HFF-Myc (cell line): Measurements from ENCODE around the gene SHISAL1.

ENCODE experiments used
- DNase-seq: peaks from one replicate; pipeline ENCODE4 v3.0.0-alpha.2; 2011; ENCODE audit warnings: low read depth; ENCODE audit errors: extremely low read depth
- H3K4me3 ChIP-seq: replicated peaks from 2 replicates; pipeline ENCODE4 v1.5.1; 2011; ENCODE audit warnings: low read depth, mild to moderate bottlenecking, control low read depth, low read length
- TF ChIP-seq, protein P1 (sequence below): IDR thresholded peaks from 2 replicates; pipeline ENCODE4 v1.5.1; 2012; ENCODE audit warnings: mild to moderate bottlenecking, low read depth, low read length, control low read depth; ENCODE audit errors: missing control alignments

The SHISAL1 gene

DNA sequence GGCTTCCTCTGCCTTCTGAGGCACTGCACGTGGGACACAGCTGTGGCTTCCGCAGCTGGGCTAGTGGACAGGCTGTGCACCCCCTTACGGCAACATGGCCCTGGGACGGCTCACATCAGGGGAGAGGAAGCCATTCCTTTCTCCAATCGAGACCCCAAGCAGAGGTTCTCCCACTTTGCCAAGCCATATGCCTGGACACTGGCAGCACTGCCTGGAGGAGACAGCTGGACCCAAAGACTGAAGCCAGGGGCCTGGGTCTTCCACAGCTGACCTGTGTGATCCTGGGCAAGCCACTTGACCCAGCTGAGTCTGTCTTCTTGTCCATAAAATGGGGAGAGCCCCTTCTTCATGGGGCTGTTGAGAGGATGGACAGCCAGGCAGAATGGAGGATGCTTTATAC lies 65.4 kb downstream of the SHISAL1 start:
- no peak overlapping the region for H3K4me3 ChIP-seq
- no peak for DNase-seq
- TF ChIP-seq, protein P1, sequence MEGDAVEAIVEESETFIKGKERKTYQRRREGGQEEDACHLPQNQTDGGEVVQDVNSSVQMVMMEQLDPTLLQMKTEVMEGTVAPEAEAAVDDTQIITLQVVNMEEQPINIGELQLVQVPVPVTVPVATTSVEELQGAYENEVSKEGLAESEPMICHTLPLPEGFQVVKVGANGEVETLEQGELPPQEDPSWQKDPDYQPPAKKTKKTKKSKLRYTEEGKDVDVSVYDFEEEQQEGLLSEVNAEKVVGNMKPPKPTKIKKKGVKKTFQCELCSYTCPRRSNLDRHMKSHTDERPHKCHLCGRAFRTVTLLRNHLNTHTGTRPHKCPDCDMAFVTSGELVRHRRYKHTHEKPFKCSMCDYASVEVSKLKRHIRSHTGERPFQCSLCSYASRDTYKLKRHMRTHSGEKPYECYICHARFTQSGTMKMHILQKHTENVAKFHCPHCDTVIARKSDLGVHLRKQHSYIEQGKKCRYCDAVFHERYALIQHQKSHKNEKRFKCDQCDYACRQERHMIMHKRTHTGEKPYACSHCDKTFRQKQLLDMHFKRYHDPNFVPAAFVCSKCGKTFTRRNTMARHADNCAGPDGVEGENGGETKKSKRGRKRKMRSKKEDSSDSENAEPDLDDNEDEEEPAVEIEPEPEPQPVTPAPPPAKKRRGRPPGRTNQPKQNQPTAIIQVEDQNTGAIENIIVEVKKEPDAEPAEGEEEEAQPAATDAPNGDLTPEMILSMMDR, result no peak

DNA sequence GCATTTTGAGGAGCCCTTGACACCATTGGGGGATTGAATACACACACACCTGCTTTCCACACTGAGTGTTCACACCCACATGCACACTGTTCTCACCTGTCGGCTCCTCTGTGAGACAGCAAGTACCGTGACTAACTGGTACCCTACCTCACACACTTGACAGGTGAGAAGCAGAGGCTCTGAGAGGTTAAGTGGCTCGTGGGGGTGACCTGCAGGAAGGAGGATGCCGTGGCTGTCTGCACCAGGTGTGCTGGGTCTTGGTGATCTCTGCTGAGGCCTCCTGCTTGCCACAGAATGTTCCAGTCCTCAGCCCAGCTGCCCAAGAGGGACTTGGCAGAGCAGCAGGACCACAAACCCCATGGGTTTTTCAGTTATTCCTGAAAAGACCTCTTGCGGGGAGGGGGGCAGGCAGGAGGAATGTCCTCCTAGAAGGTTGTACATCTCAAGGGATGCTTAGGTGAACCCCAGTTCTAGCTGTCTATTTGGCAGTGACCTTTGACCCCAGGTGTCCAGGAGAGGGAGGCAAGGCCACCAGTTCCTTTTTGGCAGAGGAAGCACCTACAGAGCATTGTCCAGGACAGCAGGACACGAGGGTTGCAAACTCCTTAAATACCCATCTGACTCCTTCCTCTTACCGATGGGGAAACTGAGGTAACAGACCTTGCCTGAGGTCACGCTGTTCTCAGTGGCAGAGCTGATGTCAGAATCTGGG lies 66.0 kb downstream of the SHISAL1 start:
- H3K4me3 ChIP-seq, result no peak overlapping the region
- no peak for DNase-seq
- TF ChIP-seq, protein P1, result no peak

DNA sequence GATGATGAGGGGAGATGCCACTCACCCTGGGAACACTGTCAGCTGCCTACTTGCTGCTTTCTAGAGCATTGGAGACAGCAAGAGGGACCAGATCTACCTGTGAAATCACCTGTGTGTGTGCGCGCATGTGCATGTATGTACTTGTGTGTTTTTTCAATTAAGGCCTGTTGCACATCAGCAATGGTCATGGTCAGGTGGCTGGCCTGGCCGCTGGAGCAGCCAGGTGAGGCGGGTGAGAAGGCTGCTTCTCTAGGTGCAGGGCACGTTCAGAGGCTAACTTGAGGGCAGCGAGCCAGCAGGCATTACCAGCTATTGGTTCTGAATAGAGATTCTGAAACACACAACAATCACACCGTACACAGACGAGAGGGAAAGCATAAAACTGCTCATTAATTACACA lies 66.9 kb downstream of the SHISAL1 start:
- DNase-seq, result no peak
- no peak overlapping the region for H3K4me3 ChIP-seq
- TF ChIP-seq, protein P1, result no peak

DNA sequence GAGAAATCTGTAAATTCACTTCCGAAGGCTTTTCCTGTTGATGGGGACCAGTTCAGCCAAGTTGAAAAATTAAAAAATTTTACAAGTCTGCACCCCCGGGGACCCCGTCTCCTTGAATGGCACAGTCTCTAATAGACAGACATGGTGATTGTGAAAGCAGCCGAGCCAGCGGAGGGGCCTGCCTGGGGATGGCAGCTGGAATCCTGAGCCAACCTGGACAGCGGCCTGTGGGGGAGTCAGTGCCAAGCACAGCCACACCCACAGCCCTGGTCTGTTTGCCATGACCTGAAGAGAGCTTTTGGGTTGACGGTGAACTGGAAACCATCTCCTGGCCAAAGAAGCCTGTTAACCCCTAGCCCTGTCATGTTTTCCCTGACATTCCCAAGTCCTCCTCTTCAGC lies 67.3 kb downstream of the SHISAL1 start:
- TF ChIP-seq, protein P1, result no peak
- no peak overlapping the region for H3K4me3 ChIP-seq
- no peak for DNase-seq

DNA sequence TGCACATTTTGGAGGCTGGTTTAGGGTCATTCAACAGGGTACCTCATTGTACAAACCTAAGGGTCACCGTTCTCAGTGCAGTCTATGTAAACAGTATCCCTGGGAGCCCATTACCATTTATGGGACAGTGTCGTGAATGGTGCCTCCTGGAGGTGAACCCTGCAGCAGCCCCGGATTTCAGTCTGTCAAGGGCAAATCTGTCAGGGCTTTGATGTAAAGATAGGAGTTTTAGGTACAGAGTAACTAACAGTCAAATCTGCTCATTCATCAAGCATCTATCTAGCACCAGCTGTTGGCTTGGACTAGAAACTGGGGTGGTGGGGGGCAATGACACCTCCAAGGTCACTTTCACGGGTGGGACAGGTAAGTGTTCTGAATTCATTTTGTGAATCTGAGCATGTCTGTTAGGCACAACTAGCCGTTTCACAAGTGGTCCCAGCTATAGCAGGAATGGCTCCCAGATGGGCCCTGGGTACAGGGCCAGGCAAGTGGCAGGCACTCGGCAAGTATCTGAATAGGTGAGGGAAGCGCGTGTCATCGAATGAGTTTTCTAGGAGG lies 68.4 kb downstream of the SHISAL1 start:
- TF ChIP-seq, protein P1, result no peak
- H3K4me3 ChIP-seq, result no peak overlapping the region
- no peak for DNase-seq

DNA sequence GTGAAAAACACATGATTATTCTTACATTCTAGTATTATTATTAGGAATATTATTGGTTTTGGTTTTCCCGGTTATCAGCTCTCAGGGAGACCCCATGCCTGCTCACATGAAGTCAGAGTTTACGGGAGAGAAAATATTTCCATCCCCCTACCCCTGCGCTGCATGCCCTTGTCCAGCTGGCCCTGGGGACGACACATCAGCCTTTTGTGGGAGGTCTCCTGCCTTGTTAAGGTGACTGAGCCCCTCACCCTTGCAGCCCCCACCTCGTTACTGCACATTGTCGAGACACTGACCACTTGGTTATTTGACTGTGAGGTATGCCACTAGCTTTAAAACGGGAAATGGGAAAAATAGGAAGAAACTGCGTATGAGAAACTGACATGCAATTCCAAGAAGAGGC lies 69.0 kb downstream of the SHISAL1 start:
- no peak overlapping the region for H3K4me3 ChIP-seq
- TF ChIP-seq, protein P1, result no peak
- DNase-seq, result no peak
